RWPE1 (cell line): ENCODE results near the gene COG1.

Experiments
- CTCF ChIA-PET: fragments of 350-600 bp; sonication (Branson Sonifier 250); formaldehyde crosslinking; extraction: SDS; loops from one replicate; lab custom pipeline; 2021; lab: Yijun Ruan, JAX
- POLR2A ChIA-PET: fragments of 400-600 bp; formaldehyde crosslinking; extraction: SDS; loops from one replicate; lab custom pipeline; 2020; ENCODE audit warnings: antibody characterized with exemption; ENCODE audit not compliant: low non-redundant PET; lab: Yijun Ruan, JAX
- DNase-seq: peaks from one replicate; pipeline ENCODE4 v3.0.0; 2012; ENCODE audit warnings: low spot score
- H3K27ac ChIP-seq: fragments of 450-650 bp; 2 replicates; pipeline ENCODE4 v1.5.1; 2017
- TF ChIP-seq, protein P1 (sequence below): fragments of 450-650 bp; conservative IDR thresholded peaks from 2 replicates; pipeline ENCODE4 v1.5.1; 2017; ENCODE audit warnings: low read depth, mild to moderate bottlenecking

The COG1 gene

DNA sequence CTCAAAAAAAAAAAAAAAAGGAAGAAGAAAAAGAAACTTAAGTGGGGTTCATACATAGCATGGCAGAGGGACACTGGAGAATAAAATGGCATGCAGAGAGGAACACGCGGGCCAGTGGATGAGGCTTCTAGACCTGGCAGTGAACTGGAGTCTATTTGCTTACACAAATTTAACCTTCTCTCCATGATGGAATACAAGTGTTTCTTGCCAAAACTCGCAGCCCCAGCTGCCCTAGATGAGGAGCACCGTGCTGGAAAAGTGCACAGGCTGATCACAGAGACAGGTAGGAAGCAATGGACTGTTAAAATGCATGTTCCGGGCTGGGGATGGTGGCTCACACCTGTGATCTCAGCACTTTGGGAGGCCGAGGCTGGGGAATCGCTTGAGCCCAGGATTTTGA is 18.7 kb upstream of the COG1 start:
- no peak for DNase-seq
- TF ChIP-seq, protein P1, sequence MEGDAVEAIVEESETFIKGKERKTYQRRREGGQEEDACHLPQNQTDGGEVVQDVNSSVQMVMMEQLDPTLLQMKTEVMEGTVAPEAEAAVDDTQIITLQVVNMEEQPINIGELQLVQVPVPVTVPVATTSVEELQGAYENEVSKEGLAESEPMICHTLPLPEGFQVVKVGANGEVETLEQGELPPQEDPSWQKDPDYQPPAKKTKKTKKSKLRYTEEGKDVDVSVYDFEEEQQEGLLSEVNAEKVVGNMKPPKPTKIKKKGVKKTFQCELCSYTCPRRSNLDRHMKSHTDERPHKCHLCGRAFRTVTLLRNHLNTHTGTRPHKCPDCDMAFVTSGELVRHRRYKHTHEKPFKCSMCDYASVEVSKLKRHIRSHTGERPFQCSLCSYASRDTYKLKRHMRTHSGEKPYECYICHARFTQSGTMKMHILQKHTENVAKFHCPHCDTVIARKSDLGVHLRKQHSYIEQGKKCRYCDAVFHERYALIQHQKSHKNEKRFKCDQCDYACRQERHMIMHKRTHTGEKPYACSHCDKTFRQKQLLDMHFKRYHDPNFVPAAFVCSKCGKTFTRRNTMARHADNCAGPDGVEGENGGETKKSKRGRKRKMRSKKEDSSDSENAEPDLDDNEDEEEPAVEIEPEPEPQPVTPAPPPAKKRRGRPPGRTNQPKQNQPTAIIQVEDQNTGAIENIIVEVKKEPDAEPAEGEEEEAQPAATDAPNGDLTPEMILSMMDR, result no peak
- CTCF ChIA-PET, result interaction anchor here (0.9 kb wide), 1 partner anchor 446 kb away, joined by 3 read pairs; no protein-coding TSS in a partner anchor
- H3K27ac ChIP-seq, result no peak overlapping the region
- POLR2A ChIA-PET, result no interaction called here

GRCh38 chr17:73175962-73176565 is 16.8 kb upstream of the COG1 start:
- TF ChIP-seq, protein P1, result no peak

DNA sequence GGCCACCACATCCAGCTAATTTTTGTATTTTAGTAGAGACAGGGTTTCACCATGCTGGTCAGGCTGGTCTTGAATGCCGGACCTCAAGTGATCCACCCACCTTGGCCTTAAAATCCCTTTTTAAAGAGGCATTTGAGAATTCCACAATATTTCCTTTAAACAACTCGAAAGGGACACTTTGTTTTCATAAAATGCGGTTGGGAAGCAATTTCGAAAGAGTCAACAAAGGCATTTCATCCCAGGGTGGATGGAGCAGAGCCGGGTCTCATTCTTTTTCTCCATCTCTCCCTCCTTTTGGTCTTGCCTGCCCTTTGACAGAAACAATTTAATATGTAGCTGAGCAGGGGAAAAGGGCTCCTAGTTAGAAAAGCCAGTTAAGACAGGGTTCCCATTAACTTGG is 13.5 kb upstream of the COG1 start:
- CTCF ChIA-PET, result interaction anchor here (0.6 kb wide), 1 partner anchor 622 kb away, joined by 3 read pairs; no protein-coding TSS in a partner anchor
- no peak for DNase-seq
- POLR2A ChIA-PET, result no interaction called here
- H3K27ac ChIP-seq, result no peak overlapping the region
- TF ChIP-seq, protein P1, result no peak

More at GRCh38 chr17:73175962-73176565, 16.8 kb upstream of the COG1 start:
- no peak for DNase-seq
- POLR2A ChIA-PET, result no interaction called here
- no peak overlapping the region for H3K27ac ChIP-seq
- CTCF ChIA-PET, result no interaction called here

DNA sequence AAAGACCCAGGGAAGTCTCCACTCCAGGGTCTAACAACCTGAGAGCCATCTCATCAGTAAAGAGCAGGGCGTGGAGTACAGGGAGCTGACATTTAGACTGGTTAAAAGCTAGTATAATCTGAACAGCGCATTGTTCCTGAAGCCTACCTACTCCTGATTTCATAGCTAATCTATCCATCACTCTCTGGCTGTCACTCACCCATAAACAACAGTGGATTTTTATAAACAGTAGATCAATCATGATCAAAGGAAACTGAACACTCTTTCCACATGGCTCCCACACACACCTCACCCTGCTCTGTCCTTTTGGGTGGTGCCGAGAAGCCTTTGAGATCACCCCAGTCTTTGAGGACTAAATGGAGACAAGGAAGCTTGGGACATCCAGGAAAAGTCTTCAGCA is 13.0 kb upstream of the COG1 start:
- H3K27ac ChIP-seq, result no peak overlapping the region
- no peak for DNase-seq
- ChIA-PET POLR2A (no interaction called here), CTCF (interaction anchor here (0.6 to 1.4 kb wide), 2 partner anchors 10 to 623 kb away, joined by 3 to 7 read pairs; no protein-coding TSS in a partner anchor)
- TF ChIP-seq, protein P1, result no peak

DNA sequence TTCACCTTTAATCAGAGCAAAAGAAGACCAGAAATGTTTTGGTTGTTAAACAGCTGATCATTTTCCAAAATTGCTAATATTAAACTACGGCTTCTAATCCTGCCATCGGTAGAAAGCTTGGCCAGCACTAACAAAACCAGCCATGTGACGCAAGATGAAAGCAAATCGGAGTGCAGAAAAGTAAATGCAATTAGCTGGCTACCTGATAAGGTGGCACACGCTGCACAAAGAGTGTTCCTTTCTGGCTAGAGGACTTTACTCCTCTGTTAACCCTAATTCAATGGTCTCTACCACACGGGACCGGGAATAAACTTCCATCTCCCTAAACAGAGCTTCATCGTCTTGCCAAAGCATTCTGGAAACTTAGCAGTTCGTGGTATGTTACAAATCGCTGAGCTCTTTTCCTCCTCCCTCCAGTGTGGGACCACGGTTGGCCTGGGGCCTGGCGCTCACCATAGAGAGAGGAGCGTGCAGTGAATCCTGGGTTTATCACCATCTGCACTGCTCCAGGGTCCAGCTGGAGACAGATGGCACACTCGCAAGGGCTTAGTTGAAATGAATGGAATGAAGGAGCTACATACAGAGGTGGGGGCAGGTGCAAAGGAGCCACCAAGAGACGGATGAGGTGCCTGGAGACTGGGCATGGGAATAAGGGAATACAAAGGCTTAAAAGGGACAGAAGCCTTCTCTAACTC is 10.1 kb upstream of the COG1 start:
- H3K27ac ChIP-seq, result no peak overlapping the region
- TF ChIP-seq, protein P1, result no peak
- ChIA-PET POLR2A (no interaction called here), CTCF (interaction anchor here (0.6 to 1.1 kb wide), 2 partner anchors 187 to 455 kb away, joined by 3 to 4 read pairs; no protein-coding TSS in a partner anchor)
- no peak for DNase-seq

GRCh38 chr17:73184136-73184993 is 8.5 kb upstream of the COG1 start:
- CTCF ChIA-PET, result interaction anchor here (0.6 to 1.0 kb wide), 3 partner anchors 238 to 457 kb away, joined by 3 to 9 read pairs (median 5); no protein-coding TSS in a partner anchor
- no peak overlapping the region for H3K27ac ChIP-seq
- DNase-seq, result no peak
- POLR2A ChIA-PET, result no interaction called here
- TF ChIP-seq, protein P1, result no peak
